ENCODE results near the gene SHC4.
"Not testable (repeated sequence)": the region's sequence is repeated elsewhere in the genome, so short reads cannot be mapped to it uniquely, and the experiment has no call there.

The SHC4 gene

DNA sequence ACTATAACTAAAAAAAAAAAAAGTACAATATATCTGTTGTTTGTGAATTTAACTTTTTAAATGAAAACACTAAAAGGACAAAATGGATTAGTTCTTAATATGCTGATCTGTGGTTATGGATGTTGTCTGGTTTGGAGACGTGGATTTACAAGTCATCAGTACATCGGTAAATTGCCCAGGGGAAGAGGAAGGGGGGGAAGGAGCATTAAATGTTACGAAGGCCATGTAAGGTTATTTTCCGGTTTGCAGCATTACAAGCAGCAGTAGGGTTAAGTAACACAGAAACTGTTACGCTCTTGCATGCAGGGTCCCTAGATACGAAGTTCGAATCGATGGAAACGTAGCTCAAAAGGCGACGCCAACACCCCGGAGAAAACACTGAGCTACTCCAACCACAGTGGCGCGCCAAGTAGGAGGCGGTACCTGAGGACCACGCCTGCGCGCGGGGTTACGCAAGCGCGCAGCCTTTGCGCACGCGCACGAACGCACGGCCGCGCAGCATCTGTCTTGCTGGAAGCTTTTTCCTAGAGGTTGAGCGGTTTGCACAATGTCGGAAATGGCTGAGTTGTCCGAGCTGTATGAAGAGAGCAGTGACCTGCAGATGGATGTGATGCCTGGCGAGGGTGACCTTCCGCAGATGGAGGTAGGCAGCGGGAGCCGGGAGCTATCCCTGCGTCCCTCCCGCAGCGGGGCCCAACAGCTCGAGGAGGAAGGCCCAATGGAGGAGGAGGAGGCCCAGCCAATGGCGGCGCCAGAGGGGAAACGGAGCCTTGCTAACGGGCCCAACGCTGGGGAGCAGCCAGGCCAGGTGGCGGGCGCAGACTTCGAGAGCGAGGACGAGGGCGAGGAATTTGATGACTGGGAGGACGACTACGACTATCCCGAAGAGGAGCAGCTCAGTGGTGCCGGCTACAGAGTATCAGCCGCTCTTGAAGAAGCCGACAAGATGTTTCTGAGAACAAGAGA, 85.8 kb downstream of the SHC4 start, which contains the start of gene EID1:
TSS of gene EID1 (plus strand) at position 505 of the 966 bp plus-strand sequence. CDS start at position 548, 43 bp downstream.
- peak; percentile 87 for DNase-seq

DNA sequence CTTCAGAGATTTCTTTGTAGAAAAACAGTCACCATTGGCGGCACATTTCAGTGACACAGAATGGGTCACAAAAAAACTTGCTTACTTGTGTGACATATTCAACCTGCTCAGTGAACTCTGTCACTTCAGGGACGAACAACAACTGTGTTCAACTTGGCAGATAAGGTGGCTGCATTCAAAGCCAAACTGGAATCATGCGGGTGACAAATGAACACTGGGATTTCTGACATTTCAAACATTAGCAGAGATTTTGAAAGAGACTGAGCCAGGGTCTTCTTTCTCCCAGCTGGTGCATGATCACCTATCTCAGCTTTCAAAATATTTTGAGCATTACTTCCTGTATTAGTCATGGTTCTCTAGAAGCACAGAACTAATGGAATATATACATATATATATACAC, 87.7 kb downstream of the SHC4 start:
- no peak for DNase-seq

DNA sequence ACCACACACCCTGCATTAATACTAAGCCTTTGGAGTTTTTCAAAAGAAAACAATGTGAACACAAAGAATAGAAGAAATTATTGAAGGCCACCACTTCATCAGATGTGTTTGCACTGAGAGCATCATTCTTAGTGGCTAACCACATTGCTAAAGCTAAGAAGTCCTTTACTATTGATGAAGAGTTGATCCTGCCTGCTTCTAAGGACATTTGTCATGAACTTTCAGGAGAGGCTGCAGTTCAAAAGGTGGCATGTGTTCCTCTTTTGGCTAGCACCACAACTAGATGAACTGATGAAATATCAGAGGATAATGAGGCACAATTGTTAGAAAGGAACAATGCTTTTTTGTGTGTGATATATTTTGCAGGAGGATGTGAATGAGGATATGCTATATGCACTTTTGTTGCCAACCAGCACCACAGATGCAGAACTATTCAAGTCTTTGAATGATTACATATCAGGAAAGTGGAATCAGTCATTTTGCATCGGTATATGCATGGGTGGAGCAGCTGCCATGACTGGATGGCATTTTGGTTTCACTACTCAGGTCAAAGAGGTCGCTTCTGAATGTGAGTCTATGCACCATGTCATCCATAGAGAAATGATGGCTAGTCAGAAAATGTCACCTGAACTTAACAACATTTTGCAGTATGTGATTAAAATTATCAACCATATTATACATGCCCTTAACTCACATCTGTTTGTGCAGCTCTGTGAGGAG, 88.3 kb downstream of the SHC4 start:
- DNase-seq: no peak

GRCh38 chr15:48872632-48873031, 91.1 kb downstream of the SHC4 start:
- no peak for DNase-seq

DNA sequence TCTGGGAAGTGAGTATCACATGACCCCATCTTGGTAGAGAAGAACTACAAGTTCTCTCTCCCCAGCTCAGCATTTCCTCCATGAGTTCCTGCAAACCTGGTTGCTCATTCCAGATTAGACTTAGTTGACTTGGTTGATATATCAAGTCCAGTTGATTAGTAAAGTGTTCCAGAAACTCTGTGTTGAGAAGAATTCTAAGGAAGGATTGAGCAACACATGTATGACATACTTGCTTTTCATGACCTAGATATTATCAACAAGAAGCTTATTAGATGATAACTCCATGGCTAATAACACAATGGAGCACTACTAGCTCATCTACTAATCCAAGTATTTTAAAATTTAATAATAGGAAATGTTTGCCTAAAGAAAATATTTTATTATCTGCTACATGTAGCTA, 92.2 kb downstream of the SHC4 start:
- DNase-seq: no peak

- DNase-seq: no peak
Measured at GRCh38 chr15:48869966-48870365, 93.8 kb downstream of the SHC4 start.

- DNase-seq: no peak
Measured at GRCh38 chr15:48868536-48868935, 95.2 kb downstream of the SHC4 start.

GRCh38 chr15:48868023-48868422, 95.7 kb downstream of the SHC4 start:
- no peak for DNase-seq

DNA sequence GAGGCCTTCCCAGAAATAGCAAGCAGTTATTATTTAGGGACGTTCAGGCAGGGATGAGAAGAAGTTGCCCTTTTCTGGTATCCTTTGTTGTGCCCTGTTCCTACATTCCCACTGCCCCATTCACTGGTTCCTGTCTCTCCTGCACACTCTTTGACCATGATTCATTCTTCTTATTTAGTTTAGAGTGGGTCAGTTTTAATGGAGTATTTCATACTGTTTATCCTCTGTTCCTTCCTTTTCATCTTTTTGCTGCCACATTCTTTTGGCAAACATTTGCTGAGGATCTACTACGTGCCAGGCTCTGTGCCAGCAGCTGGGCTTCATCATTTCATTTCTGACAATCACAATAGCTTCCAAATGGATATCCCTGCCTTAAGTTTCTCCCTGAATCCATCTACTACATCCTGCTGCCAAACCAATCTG, 97.6 kb downstream of the SHC4 start:
- DNase-seq: no peak

GRCh38 chr15:48865370-48866079, 98.2 kb downstream of the SHC4 start:
- peak; percentile 36 for DNase-seq

GRCh38 chr15:48862705-48863104, 101.0 kb downstream of the SHC4 start:
- DNase-seq: no peak

- no peak for DNase-seq
Measured at GRCh38 chr15:48861813-48862431, 101.8 kb downstream of the SHC4 start.

DNA sequence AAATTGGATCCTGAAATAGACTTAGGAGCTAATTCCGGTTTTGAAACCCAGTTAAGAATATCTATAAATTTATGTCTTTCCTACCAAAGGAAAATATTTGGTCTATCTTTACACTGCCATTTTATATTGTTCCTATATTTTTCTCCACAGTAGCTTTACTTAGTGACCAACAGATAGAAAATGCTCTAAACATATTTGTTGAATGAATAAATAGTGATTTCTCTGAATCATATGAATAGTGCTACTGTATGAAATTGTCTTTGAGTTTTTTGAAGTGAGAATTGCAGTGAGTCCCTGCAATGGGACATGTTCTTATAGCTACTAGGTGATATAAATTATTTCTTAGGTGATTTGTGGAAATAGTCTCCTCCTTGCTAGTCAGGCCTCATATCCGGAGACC, 104.3 kb downstream of the SHC4 start:
- DNase-seq: no peak

GRCh38 chr15:48858401-48858800, 105.3 kb downstream of the SHC4 start:
- DNase-seq: no peak

DNA sequence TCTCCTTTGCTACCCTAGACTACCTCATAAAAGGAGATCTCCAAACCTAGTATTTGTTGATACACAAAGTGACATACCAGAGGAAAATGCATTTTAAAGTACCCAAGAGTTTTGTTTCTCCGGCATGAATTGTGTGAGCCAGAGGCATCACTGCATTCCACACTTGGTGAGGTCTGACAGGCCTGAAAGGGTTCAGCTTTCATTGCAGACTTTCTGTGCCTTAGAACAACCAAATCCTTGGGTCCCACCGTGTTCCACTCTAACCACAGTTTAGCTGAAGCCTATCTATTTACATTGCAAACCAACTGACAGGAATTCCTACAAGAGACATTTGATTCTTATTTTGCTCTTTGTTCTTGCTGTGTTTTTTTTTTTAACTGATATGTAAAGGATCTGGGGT, 106.8 kb downstream of the SHC4 start:
- no peak for DNase-seq

DNA sequence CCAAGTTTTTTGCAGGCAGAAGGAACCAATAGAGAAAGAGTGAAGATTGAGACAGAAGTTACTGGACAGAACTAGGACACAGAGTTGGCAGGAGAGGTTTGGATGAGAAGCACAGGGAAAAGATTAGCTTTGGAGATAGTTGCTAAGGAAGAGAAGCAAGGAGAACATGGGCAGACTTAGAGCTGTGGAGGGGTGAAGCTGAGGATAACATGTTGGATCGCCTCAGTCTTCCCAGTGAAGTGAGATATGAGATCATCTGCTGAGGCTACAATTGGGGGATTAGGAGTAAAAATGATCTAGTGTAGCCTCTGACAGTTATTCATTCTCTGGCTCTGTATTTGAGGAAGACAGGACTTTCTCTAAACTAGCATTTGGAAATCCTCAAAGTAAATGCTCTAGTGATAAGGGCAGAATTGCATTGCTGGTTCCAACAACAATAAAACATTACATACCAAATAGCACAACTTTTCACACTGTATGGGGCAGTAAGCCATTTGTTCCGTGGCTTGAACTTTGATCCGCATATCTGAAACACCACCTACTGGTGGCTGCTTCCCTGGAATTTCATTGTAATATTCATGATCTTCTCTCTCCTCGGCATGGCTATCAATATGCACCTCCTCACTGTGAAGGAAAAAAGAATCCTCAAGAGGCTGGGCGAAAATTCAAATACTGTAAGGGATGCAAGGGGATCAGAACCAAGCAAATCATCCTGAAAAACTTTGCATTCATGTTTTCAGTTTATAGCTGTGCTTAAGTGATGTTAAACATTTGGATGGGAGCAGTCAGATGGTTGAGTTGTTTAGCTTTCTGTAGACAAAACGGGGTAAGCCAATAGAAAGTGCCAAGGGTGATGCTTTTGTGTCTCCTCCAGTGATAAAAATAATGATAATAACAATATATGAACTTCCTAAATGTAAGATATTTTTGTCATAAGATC, 107.9 kb downstream of the SHC4 start:
- no peak for DNase-seq

DNA sequence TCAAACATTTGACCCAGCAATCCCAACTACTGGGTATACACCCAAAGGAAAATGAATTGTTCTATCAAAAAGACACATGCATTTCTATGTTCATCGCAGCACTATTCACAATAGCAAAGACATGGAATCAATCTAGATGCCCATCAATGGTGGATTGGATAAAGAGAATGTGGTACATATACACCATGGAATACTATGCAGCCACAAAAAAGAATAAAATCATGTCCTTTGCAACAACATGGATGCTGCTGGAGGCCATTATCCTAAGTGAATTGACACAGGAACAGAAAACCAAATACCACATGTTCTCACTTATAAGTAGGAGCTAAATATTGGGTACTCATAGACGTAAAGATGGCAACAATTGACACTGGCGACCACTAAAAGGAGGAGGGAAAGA, 109.3 kb downstream of the SHC4 start:
- not testable (repeated sequence) for DNase-seq

DNA sequence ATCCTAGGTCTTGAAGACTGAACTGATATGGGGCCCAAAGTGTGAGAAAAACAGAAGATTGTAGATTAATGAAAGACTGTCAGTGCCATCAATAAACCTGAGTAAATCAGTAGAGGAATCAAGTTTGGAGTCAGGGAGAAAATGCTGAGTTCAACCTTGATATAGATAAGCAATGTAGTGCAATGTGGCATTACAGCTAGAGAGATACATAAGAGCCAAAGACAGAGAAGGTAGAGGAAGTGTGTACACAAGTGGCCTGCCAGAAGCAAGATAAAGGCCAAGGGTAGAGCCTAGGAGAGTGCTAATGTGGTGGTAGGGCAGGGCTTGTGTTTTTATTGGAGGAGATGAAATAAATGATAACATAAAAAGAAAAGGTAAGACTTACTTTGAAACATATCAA, 111.8 kb downstream of the SHC4 start:
- no peak for DNase-seq

DNA sequence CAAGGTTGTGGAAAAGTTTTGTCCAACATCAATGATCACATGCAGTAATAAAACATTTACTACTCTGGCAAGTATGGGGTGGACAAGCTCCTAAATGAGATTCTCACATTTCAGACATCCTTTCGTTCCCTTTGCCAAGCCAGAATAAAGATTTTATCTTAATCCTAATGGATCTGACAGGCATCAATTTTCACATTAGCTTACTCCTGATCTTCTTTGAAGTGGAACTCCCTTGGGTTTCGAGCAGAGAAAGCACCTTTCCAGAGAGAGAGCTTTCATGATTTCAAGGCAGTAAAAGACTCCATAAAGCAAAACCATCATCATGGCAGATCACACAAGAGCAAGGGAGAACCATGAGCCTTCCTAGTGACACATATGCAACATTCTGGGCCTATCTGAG, 113.1 kb downstream of the SHC4 start:
- DNase-seq: no peak

GRCh38 chr15:48845123-48845522, 118.6 kb downstream of the SHC4 start:
- DNase-seq: no peak

DNA sequence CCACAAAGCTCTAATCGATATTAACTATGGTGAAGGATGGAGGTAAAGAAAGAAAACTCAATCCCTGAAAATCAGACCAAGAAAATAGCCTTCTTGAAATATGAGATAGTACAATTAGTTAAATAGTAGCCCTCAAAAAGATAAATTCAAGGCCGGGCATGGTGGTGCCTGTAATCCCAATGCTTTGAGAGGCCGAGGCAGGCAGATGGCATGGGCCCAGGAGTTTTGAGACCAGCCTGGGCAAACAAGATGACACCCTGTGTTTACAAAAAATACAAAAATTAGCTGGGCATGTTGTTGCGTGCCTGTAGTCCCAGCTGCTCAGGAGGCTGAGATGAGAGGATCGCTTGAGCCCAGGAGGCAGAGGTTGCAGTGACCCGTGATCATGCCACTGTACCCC, 121.2 kb downstream of the SHC4 start:
- DNase-seq: no peak

DNA sequence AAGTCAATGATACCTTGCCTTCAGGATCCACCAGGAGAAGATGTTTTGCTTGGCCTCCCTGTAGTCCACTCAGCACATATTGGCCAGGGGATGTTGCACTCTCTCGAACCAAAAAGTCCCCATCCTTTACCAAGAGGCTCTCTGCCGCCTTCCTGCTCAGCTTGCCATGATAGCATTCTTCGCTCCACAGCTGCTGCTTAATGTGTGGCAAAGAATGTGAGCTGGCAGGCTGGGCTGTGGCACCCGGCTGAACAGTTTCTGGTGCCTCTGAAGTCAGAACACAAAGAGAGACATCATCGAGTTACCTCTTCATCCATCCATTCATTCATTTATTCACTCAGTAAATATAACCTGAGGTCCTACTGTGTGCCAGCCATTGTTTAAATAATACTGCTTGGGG, 129.0 kb downstream of the SHC4 start:
- no peak for DNase-seq

Data from T1000 (cell line).